Activated T-helper 1 cell treated with anti-CD3 and anti-CD28 coated beads, Interleukin-2, amount 50 U/mL, for 16 hours (primary cell): ENCODE data around the gene UCHL1.
"Not testable (repeated sequence)": the region's sequence is repeated elsewhere in the genome, so short reads cannot be mapped to it uniquely, and the experiment has no call there.

Experiments used
- DNase-seq, 2 donors: peaks; one replicate each; pipeline ENCODE4 v3.0.0-alpha.2; 2020; ENCODE audit warnings: low read depth in 1 of 2, low spot score in 1 of 2

Gene UCHL1

GRCh38 chr4:41236508-41236907 lies 20.2 kb upstream of the UCHL1 start:
- no peak for DNase-seq

GRCh38 chr4:41241919-41242318 lies 14.8 kb upstream of the UCHL1 start:
- DNase-seq = no peak

DNA sequence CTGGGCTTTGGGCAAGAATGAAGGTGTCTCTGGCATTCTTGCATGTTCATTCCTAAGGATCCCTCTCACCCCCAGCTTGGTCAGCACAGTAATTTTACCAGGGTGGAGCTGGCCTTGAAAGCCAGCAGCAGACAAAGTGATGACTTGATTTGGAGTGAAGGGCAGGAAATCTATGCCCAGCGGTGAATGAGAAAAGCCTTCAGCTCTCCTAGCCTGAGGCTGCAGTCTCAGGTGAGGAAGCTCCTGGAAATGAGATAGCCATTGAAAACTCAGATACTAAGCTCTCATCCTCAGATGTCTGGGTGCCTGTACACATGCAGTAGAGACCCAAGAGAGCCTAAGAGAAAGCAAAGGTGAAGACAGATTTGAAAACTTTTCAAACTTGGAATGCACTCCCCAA lies 10.7 kb upstream of the UCHL1 start:
- no peak for DNase-seq

GRCh38 chr4:41256131-41256739 lies 493 bp upstream of the UCHL1 start:
- no peak for DNase-seq

- DNase-seq = no peak
Observed at GRCh38 chr4:41257257-41257901, 651 bp downstream of the UCHL1 start.

- DNase-seq = no peak
Observed at GRCh38 chr4:41257906-41258305, 1.2 kb downstream of the UCHL1 start.

- no peak for DNase-seq
Observed at GRCh38 chr4:41258783-41259182, 2.1 kb downstream of the UCHL1 start.

DNA sequence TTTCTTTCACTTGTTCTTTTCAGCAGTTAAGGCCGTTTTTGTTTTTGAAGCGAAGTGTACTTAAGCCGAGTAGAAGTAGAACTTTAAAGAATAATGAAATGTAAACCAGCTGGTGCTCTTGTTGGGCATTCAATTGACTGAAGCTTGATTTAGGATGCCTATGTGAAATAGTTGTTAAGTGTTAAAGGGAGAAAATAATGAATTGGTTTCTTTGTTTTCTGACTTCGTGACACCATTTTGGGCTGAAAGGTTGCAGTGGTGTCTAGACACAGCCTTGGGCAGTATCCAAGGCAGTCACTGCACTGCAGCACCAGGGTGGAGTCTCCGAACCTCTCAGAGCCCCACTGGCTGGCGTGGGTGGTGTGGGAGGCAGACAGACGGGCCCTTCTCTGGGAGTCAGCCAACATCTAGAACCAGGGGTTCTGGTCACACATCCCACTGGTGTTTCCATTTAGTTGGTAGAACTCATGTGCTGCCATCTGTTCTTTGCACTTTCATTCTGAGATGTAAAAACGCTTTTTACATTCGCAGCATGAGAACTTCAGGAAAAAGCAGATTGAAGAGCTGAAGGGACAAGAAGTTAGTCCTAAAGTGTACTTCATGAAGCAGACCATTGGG lies 3.5 kb downstream of the UCHL1 start:
- no peak for DNase-seq

- no peak for DNase-seq
Observed at GRCh38 chr4:41262198-41262597, 5.5 kb downstream of the UCHL1 start.

DNA sequence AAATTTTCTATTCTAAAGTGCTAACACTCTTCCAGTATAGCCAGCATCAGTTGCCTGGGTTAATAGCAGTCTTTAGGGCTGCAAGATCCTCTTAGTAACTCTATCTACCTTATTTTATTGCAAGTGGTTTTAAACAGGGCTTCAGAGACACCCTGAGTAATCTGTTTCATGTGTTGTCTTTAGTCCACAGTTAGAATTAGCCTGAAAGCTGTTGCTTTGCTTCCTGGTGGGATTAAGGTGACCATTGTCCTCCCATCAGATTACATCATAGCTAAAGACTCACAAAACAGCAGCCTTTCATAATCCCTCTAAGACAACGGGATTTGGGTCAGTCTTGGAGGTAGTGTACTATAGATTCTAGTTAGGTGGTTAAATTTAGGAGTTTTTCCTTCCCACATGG lies 7.5 kb downstream of the UCHL1 start:
- DNase-seq = no peak

DNA sequence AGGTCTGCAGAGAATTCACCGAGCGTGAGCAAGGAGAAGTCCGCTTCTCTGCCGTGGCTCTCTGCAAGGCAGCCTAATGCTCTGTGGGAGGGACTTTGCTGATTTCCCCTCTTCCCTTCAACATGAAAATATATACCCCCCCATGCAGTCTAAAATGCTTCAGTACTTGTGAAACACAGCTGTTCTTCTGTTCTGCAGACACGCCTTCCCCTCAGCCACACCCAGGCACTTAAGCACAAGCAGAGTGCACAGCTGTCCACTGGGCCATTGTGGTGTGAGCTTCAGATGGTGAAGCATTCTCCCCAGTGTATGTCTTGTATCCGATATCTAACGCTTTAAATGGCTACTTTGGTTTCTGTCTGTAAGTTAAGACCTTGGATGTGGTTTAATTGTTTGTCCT lies 11.3 kb downstream of the UCHL1 start:
- DNase-seq = no peak

GRCh38 chr4:41268721-41269517 lies 12.2 kb downstream of the UCHL1 start:
- no peak for DNase-seq

DNA sequence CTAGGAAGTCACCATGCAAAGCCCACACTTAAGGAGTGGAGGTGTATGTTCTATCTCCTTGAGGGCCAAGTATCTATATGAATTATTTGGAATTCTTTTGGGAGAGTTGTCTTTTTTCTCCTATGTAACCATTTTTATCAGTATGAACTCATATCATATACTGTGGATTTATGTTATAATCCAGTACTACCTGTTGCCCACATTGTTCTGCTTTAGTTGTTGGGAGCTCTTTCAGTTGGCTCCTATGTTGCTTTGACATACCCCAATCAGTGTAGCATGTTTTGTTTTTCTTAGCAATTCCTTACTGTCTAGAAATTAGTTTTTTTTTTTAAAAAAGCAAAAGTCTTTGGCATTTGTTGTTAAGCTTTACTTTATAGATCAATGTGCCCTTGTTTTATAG lies 13.0 kb downstream of the UCHL1 start:
- DNase-seq = no peak

- not testable (repeated sequence) for DNase-seq
Observed at GRCh38 chr4:41275931-41276330, 19.2 kb downstream of the UCHL1 start.

DNA sequence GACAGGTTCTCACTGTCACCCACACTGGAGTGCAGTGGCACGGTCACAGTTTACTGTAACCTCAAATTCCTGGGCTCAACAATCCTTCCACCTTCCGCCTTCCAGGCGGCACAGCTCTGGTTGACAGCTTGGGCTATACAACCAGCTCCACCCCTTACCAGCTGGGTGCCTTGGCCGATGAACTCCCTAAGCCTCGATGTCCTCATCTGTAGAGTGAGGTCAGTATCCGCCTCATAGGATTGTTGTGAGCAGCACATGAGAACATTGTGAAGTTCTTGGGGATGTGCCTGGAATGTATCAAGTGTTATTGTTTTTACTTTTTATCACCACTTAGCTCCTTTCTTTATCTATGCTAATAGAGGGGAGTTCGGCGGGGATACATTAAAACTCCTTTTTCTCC lies 23.3 kb downstream of the UCHL1 start:
- DNase-seq = no peak

GRCh38 chr4:41281038-41281634 lies 24.4 kb downstream of the UCHL1 start:
- DNase-seq = no peak

DNA sequence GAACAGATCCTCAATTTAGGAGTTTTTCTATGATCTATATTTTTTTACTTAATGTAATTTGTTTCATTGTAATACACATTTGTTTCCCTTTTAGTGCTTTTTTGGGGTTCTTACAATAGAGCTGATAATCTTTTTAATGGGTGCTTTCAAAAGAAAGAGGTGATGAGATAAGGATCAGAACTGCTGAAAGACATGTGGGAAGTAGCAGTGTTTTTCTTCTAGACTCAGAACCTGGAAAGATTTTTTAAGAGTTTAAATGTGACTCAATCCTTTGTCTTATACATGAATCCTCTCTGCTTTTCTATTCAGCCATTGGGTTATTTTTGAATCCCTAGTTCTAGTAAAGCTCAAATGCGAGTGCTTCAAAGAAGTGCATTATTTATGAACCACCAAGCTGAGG lies 25.6 kb downstream of the UCHL1 start:
- DNase-seq = no peak

- DNase-seq = no peak
Observed at GRCh38 chr4:41285202-41285863, 28.6 kb downstream of the UCHL1 start.

GRCh38 chr4:41285864-41286235 lies 29.1 kb downstream of the UCHL1 start:
- DNase-seq = no peak

DNA sequence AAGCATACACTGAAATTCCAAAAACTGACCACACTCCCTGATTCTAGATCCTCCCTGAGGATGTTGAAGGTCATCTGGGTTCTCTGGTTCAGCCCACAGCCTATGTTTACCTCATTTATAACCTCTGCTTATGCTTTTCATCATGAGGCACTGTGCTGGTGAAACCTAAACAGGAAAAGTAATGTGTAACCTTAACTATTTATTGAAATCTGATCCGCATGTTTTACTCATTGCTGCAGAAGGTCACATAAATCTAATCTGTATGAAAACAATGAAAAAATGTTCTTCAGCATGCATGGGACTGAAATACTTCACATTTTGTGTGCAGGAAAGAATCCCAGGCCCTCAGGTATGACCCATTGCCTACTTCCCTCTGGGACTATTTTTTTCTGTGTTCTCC lies 30.3 kb downstream of the UCHL1 start:
- DNase-seq = no peak

GRCh38 chr4:41287852-41288251 lies 31.1 kb downstream of the UCHL1 start:
- no peak for DNase-seq
